NCI-H2171 treated with DMSO at 0.1 percent for 48 hours (cell line): Measurements from ENCODE around the gene HOXB7.

Source experiments
- DNase-seq: peaks from one replicate; lab custom pipeline; 2025; lab: John Stamatoyannopoulos, UW

HOXB7 gene

GRCh38 chr17:48565925-48566710 is 44.7 kb downstream of the HOXB7 start:
- DNase-seq = no peak

GRCh38 chr17:48565022-48565554 is 45.7 kb downstream of the HOXB7 start:
- DNase-seq = no peak

GRCh38 chr17:48564188-48565021 is 46.4 kb downstream of the HOXB7 start:
- DNase-seq = no peak

GRCh38 chr17:48563867-48564187 is 47.0 kb downstream of the HOXB7 start:
- DNase-seq = no peak

GRCh38 chr17:48563385-48563838 is 47.4 kb downstream of the HOXB7 start:
- DNase-seq = no peak

- no peak for DNase-seq
These were observed 47.9 kb downstream of the HOXB7 start for GRCh38 chr17:48562934-48563333.

- DNase-seq = no peak
These were observed 48.7 kb downstream of the HOXB7 start for GRCh38 chr17:48561884-48562810.

- DNase-seq = no peak
These were observed 50.7 kb downstream of the HOXB7 start for GRCh38 chr17:48559840-48560817.

GRCh38 chr17:48559122-48559839 is 51.5 kb downstream of the HOXB7 start:
- DNase-seq = no peak

GRCh38 chr17:48558831-48559121 is 52.0 kb downstream of the HOXB7 start:
- DNase-seq = no peak

GRCh38 chr17:48558057-48558830 is 52.6 kb downstream of the HOXB7 start:
- DNase-seq = no peak
